ENCODE measurements around the gene RFT1.

Gene RFT1

DNA sequence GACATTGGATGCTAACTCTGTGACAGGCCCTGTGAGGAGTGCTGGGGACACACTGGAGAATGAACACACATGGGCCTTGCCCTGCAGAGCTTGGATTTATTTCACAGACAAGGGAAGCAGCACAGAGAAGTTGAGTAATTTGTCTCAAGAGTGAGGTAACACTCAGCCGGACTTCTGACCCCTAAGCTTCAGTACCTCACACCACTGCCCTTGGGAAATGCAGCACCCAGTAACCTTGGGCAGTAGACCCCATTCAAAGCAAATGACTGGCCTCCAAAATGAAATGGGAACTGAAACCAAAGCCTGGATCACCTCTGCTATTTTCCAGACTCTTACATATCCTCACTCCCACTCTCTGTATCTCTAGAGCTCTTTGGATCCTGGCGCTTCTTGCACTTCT, 37.3 kb downstream of the RFT1 start:
- H3K27me3 ChIP-seq (replicated peaks; ENCODE audit: insufficient read depth, low read length) = no peaks in the 10 kb centered on the region
- no peak overlapping the region for H3K4me2 ChIP-seq (ENCODE audit: low read depth, low read length)
- no peaks in the 10 kb centered on the region for H3K9me2 ChIP-seq (replicated peaks; ENCODE audit: insufficient read depth, low read length)
- H3K9ac ChIP-seq (ENCODE audit: low read length) = no peak overlapping the region
- no peaks in the 10 kb centered on the region for H3K36me3 ChIP-seq (replicated peaks; ENCODE audit: insufficient read depth, low read length)
- TF ChIP-seq, protein P1, sequence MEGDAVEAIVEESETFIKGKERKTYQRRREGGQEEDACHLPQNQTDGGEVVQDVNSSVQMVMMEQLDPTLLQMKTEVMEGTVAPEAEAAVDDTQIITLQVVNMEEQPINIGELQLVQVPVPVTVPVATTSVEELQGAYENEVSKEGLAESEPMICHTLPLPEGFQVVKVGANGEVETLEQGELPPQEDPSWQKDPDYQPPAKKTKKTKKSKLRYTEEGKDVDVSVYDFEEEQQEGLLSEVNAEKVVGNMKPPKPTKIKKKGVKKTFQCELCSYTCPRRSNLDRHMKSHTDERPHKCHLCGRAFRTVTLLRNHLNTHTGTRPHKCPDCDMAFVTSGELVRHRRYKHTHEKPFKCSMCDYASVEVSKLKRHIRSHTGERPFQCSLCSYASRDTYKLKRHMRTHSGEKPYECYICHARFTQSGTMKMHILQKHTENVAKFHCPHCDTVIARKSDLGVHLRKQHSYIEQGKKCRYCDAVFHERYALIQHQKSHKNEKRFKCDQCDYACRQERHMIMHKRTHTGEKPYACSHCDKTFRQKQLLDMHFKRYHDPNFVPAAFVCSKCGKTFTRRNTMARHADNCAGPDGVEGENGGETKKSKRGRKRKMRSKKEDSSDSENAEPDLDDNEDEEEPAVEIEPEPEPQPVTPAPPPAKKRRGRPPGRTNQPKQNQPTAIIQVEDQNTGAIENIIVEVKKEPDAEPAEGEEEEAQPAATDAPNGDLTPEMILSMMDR (IDR thresholded peaks at IDR 0.05; ENCODE audit: low read length) = no peak
- TF ChIP-seq EZH2 (optimal IDR thresholded peaks at IDR 0.05; ENCODE audit: low read depth, low read length) (no peak), EZH2phosphoT487 (IDR thresholded peaks at IDR 0.05; ENCODE audit: low read length) (no peak)
- no peaks in the 10 kb centered on the region for H3K4me1 ChIP-seq (ENCODE audit: low read length)
- no peaks in the 10 kb centered on the region for H3K79me2 ChIP-seq (ENCODE audit: low read length)
- no peak overlapping the region for H3K27ac ChIP-seq (ENCODE audit: low read length)
- DNase-seq = no peak
- no peaks in the 10 kb centered on the region for H4K20me1 ChIP-seq (ENCODE audit: insufficient read depth, low read length)
- H2AFZ ChIP-seq (ENCODE audit: low read length) = no peak overlapping the region
- no peak overlapping the region for H3K4me3 ChIP-seq (ENCODE audit: low read length)
- no peaks in the 10 kb centered on the region for H3F3A ChIP-seq (ENCODE audit: insufficient read depth, low read length)
- no peaks in the 10 kb centered on the region for H3K9me3 ChIP-seq (replicated peaks; ENCODE audit: insufficient read depth, low read length)

DNA sequence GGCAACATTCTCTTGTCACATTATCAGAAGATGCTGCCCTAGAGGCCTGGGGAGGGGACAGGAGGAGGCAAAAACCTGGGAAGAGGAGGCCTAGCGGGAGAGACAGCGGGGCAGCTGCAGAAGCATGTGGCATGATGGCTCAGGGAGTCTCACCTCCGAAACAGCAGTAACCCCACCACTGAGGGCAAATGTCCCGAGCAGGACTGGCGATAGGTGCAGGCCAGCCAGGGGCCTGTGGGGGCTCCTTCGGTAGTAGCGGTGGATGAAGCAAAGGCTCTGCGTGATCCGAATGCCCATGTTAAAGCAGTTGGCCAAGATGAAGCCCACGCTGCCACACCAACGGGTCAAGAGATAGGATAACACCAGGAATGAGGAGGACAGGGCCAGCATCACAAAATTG, 38.0 kb downstream of the RFT1 start:
- H3F3A ChIP-seq (ENCODE audit: insufficient read depth, low read length) = no peaks in the 10 kb centered on the region
- no peak overlapping the region for H3K4me2 ChIP-seq (ENCODE audit: low read depth, low read length)
- H3K4me1 ChIP-seq (ENCODE audit: low read length) = no peaks in the 10 kb centered on the region
- no peak for TF ChIP-seq EZH2 (optimal IDR thresholded peaks at IDR 0.05; ENCODE audit: low read depth, low read length)
- H3K9ac ChIP-seq (ENCODE audit: low read length) = no peak overlapping the region
- H3K9me3 ChIP-seq (replicated peaks; ENCODE audit: insufficient read depth, low read length) = no peaks in the 10 kb centered on the region
- no peaks in the 10 kb centered on the region for H4K20me1 ChIP-seq (ENCODE audit: insufficient read depth, low read length)
- no peak overlapping the region for H2AFZ ChIP-seq (ENCODE audit: low read length)
- H3K9me2 ChIP-seq (replicated peaks; ENCODE audit: insufficient read depth, low read length) = no peaks in the 10 kb centered on the region
- DNase-seq = no peak
- no peak overlapping the region for H3K27ac ChIP-seq (ENCODE audit: low read length)
- H3K36me3 ChIP-seq (replicated peaks; ENCODE audit: insufficient read depth, low read length) = no peaks in the 10 kb centered on the region
- H3K27me3 ChIP-seq (replicated peaks; ENCODE audit: insufficient read depth, low read length) = no peaks in the 10 kb centered on the region
- no peaks in the 10 kb centered on the region for H3K79me2 ChIP-seq (ENCODE audit: low read length)
- H3K4me3 ChIP-seq (ENCODE audit: low read length) = no peak overlapping the region

DNA sequence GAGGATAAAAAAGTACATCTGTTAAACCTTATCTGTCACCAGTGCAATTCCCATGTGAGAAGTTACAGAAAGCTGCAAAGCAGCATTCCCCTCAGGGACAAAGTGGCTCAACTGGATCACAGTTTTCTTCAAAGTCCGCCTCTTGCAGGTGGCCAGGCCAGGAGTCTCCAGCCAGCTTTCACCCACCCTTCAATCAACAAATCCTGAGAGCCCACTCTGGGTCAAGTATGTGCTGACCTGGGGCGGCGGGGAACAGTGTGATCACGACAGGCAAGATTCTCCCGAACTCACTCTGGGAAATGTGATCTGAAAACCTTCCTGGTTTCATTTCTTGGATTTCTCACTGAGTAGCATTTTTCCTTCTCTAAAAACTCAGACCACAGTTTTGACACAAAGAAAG, 39.2 kb downstream of the RFT1 start:
- H3K4me3 ChIP-seq (ENCODE audit: low read length) = no peak overlapping the region
- no peak overlapping the region for H3K4me2 ChIP-seq (ENCODE audit: low read depth, low read length)
- H4K20me1 ChIP-seq (ENCODE audit: insufficient read depth, low read length) = no peaks in the 10 kb centered on the region
- no peaks in the 10 kb centered on the region for H3K4me1 ChIP-seq (ENCODE audit: low read length)
- no peak overlapping the region for H2AFZ ChIP-seq (ENCODE audit: low read length)
- H3K9me3 ChIP-seq (replicated peaks; ENCODE audit: insufficient read depth, low read length) = no peaks in the 10 kb centered on the region
- no peak for DNase-seq
- H3K9me2 ChIP-seq (replicated peaks; ENCODE audit: insufficient read depth, low read length) = no peaks in the 10 kb centered on the region
- no peaks in the 10 kb centered on the region for H3K36me3 ChIP-seq (replicated peaks; ENCODE audit: insufficient read depth, low read length)
- H3K27me3 ChIP-seq (replicated peaks; ENCODE audit: insufficient read depth, low read length) = no peaks in the 10 kb centered on the region
- H3F3A ChIP-seq (ENCODE audit: insufficient read depth, low read length) = no peaks in the 10 kb centered on the region
- TF ChIP-seq, protein P1 (IDR thresholded peaks at IDR 0.05; ENCODE audit: low read length) = no peak
- no peak for TF ChIP-seq EZH2 (optimal IDR thresholded peaks at IDR 0.05; ENCODE audit: low read depth, low read length)
- TF ChIP-seq EZH2phosphoT487 (IDR thresholded peaks at IDR 0.05; ENCODE audit: low read length) = no peak
- no peak overlapping the region for H3K27ac ChIP-seq (ENCODE audit: low read length)
- H3K9ac ChIP-seq (ENCODE audit: low read length) = no peak overlapping the region
- H3K79me2 ChIP-seq (ENCODE audit: low read length) = no peaks in the 10 kb centered on the region

DNA sequence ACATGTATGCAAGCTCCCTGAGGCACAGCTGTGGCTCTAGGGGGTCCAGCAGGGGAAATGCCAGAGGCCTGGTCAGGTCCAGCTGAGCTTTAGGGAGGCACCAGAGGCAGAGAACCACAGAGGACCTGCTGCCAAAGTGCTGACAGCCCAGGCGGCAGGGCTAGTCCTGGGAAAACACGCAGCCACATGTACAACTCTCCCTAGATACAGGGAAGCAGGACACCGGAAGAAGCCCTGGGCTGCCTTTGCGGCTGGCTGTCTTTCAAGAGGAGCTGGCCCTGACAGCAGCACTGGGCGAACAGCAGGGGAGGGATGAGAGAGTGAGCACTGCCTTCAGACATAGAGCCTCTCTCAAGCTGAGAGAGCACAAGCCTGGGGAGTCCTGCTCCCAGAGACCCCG, 40.7 kb downstream of the RFT1 start:
- Histone ChIP-seq H3K4me3 (ENCODE audit: low read length) (no peak overlapping the region), H3K79me2 (ENCODE audit: low read length) (no peaks in the 10 kb centered on the region), H3K9me3 (replicated peaks; ENCODE audit: insufficient read depth, low read length) (no peaks in the 10 kb centered on the region), H4K20me1 (ENCODE audit: insufficient read depth, low read length) (no peaks in the 10 kb centered on the region), H2AFZ (ENCODE audit: low read length) (no peak overlapping the region), H3K4me2 (ENCODE audit: low read depth, low read length) (no peak overlapping the region), H3F3A (ENCODE audit: insufficient read depth, low read length) (no peaks in the 10 kb centered on the region), H3K27me3 (replicated peaks; ENCODE audit: insufficient read depth, low read length) (no peaks in the 10 kb centered on the region), H3K27ac (ENCODE audit: low read length) (no peak overlapping the region), H3K9ac (ENCODE audit: low read length) (no peak overlapping the region), H3K4me1 (ENCODE audit: low read length) (no peaks in the 10 kb centered on the region), H3K36me3 (replicated peaks; ENCODE audit: insufficient read depth, low read length) (no peaks in the 10 kb centered on the region), H3K9me2 (replicated peaks; ENCODE audit: insufficient read depth, low read length) (no peaks in the 10 kb centered on the region)
- no peak for TF ChIP-seq EZH2phosphoT487 (IDR thresholded peaks at IDR 0.05; ENCODE audit: low read length)
- TF ChIP-seq, protein P1 (IDR thresholded peaks at IDR 0.05; ENCODE audit: low read length) = no peak
- no peak for TF ChIP-seq EZH2 (optimal IDR thresholded peaks at IDR 0.05; ENCODE audit: low read depth, low read length)
- DNase-seq = no peak
